SK-N-SH (cell line): ENCODE data around the gene ASXL2. TPM values are rescaled to one million over a fixed set of nuclear protein-coding genes. Genes with fewer than 3 reads are reported as not detected.
A peak's percentile ranks its signal among the peaks of the same experiment; 100 is the strongest.

Experiments
- CTCF ChIA-PET: fragments of 300-600, 350-600 bp; formaldehyde crosslinking; extraction: SDS; loops from one replicate; lab custom pipeline; 2021; lab: Yijun Ruan, JAX
- POLR2A ChIA-PET: fragments of 350-600 bp; sonication (Branson Sonifier 250); formaldehyde crosslinking; extraction: SDS; loops from one replicate; lab custom pipeline; 2020; ENCODE audit warnings: antibody characterized with exemption, inconsistent platforms; lab: Yijun Ruan, JAX
- DNase-seq: peaks from one replicate; pipeline ENCODE4 v3.0.0; 2012
- H2AFZ ChIP-seq: fragments of 200-600 bp; sonication (generic); 2 replicates; pipeline ENCODE4 v1.8.1; 2016; ENCODE audit warnings: antibody characterized with exemption, mild to moderate bottlenecking, low read depth
- H3F3A ChIP-seq: fragments of 200-600 bp; sonication (generic); replicated peaks from 2 replicates; pipeline ENCODE3; 2016; ENCODE audit warnings: antibody characterized with exemption, mild to moderate bottlenecking; ENCODE audit not compliant: insufficient read depth
- H3K27ac ChIP-seq, 2 experiments: fragments of 200-500 bp in 1 of 2; fragments of 200-600 bp in 1 of 2; sonication (Bioruptor generic) in 1 of 2; sonication (generic), shearing (Covaris generic) in 1 of 2; 2 replicates each; pipeline versions ENCODE4 v1.5.1 to v1.6.1; 2014 to 2016; ENCODE audit warnings: low read depth in 2 of 2, inconsistent platforms in 1 of 2, low read length in 1 of 2, mild to moderate bottlenecking in 1 of 2, mixed read lengths in 1 of 2
- H3K27me3 ChIP-seq: fragments of 200-600 bp; sonication (generic), shearing (Covaris generic); 2 replicates; pipeline ENCODE4 v1.6.1; 2016; ENCODE audit warnings: mixed run types; ENCODE audit not compliant: insufficient read depth
- H3K36me3 ChIP-seq, 2 experiments: fragments of 200-500 bp in 1 of 2; fragments of 200-600 bp in 1 of 2; sonication (Bioruptor generic) in 1 of 2; sonication (generic) in 1 of 2; replicated peaks in 1 of 2; 2 replicates each; pipeline versions ENCODE3 to v1.5.1; 2014 to 2016; ENCODE audit warnings: low read length in 1 of 2, mild to moderate bottlenecking in 1 of 2; ENCODE audit not compliant: insufficient read depth in 2 of 2, control insufficient read depth in 1 of 2
- H3K4me1 ChIP-seq, 2 experiments: fragments of 200-500 bp in 1 of 2; fragments of 200-600 bp in 1 of 2; sonication (Bioruptor generic) in 1 of 2; sonication (generic), shearing (Covaris generic) in 1 of 2; 2 replicates each; pipeline versions ENCODE4 v1.5.1 to v1.6.1; 2014 to 2016; ENCODE audit warnings: low read depth in 1 of 2, low read length in 1 of 2, mixed run types in 1 of 2; ENCODE audit not compliant: insufficient read depth in 2 of 2, control insufficient read depth in 1 of 2
- H3K4me2 ChIP-seq: fragments of 200-600 bp; sonication (generic), shearing (Covaris generic); 2 replicates; pipeline ENCODE4 v1.6.1; 2017; ENCODE audit warnings: mixed run types
- H3K4me3 ChIP-seq, 2 experiments: fragments of 200-500 bp in 1 of 2; fragments of 200-600 bp in 1 of 2; sonication (Bioruptor generic) in 1 of 2; sonication (generic), shearing (Covaris generic) in 1 of 2; 2 replicates each; pipeline versions ENCODE4 v1.5.1 to v1.8.1; 2014 to 2016; ENCODE audit warnings: low read depth in 2 of 2, inconsistent platforms in 1 of 2, low read length in 1 of 2, mild to moderate bottlenecking in 1 of 2, mixed read lengths in 1 of 2, moderate library complexity in 1 of 2
- H3K79me2 ChIP-seq: fragments of 200-600 bp; sonication (generic); 2 replicates; pipeline ENCODE4 v1.8.1; 2017; ENCODE audit warnings: mild to moderate bottlenecking; ENCODE audit not compliant: insufficient read depth
- H3K9ac ChIP-seq: fragments of 200-600 bp; sonication (generic); 2 replicates; pipeline ENCODE4 v1.6.1; 2017; ENCODE audit warnings: mixed run types
- H3K9me2 ChIP-seq: fragments of 200-600 bp; sonication (generic); 2 replicates; pipeline ENCODE4 v1.6.1; 2017; ENCODE audit warnings: mixed run types
- H3K9me3 ChIP-seq: fragments of 200-600 bp; sonication (generic); 2 replicates; pipeline ENCODE4 v1.6.1; 2017; ENCODE audit warnings: mixed run types, mild to moderate bottlenecking, moderate library complexity
- H4K20me1 ChIP-seq: fragments of 200-600 bp; sonication (generic); 2 replicates; pipeline ENCODE4 v1.6.1; 2017; ENCODE audit warnings: mild to moderate bottlenecking, mixed run types; ENCODE audit not compliant: insufficient read depth
- CTCF ChIP-seq: fragments of 200-600 bp; sonication (generic); IDR thresholded peaks from 2 replicates; pipeline ENCODE4 v1.6.1; 2017; ENCODE audit warnings: antibody characterized with exemption, mild to moderate bottlenecking, moderate library complexity
- ELF1 ChIP-seq: IDR thresholded peaks from 2 replicates; pipeline ENCODE4 v1.4.0; 2012
- EP300 ChIP-seq, 2 experiments: IDR thresholded peaks; 2 replicates each; pipeline versions ENCODE4 v1.4.0 to v1.6.1; 2012; ENCODE audit warnings: borderline replicate concordance in 1 of 2, low read depth in 1 of 2, low read length in 1 of 2
- EZH2phosphoT487 ChIP-seq: fragments of 200-600 bp; sonication (generic); IDR thresholded peaks from 2 replicates; pipeline ENCODE4 v1.6.1; 2017; ENCODE audit warnings: low read depth, mixed run types, mild to moderate bottlenecking, antibody characterized with exemption, moderate library complexity, borderline replicate concordance
- FOXJ3 ChIP-seq: sonication (generic); formaldehyde crosslinking; IDR thresholded peaks from 2 replicates; pipeline ENCODE4 v1.5.1; 2020; ENCODE audit warnings: mild to moderate bottlenecking, missing genetic modification reagents
- FOXM1 ChIP-seq: IDR thresholded peaks from 2 replicates; pipeline ENCODE4 v1.4.0; 2012; ENCODE audit warnings: low read depth, mild to moderate bottlenecking
- GATA2 ChIP-seq: sonication (generic); formaldehyde crosslinking; IDR thresholded peaks from 2 replicates; pipeline ENCODE4 v1.5.0; 2020; ENCODE audit warnings: mild to moderate bottlenecking, missing genetic modification reagents
- MAX ChIP-seq: IDR thresholded peaks from 2 replicates; pipeline ENCODE4 v1.4.0; 2012; ENCODE audit warnings: low read depth
- MEF2A ChIP-seq: IDR thresholded peaks from 2 replicates; pipeline ENCODE4 v1.4.0; 2012; ENCODE audit warnings: low read depth, borderline replicate concordance
- RAD21 ChIP-seq: IDR thresholded peaks from 2 replicates; pipeline ENCODE4 v1.6.1; 2012; ENCODE audit warnings: mild to moderate bottlenecking, low read length
- RCOR1 ChIP-seq: fragments of 150-350 bp; IDR thresholded peaks from 2 replicates; pipeline ENCODE4 v1.6.1; 2017; ENCODE audit warnings: antibody characterized with exemption, low read length
- REST ChIP-seq: IDR thresholded peaks from 2 replicates; pipeline ENCODE4 v1.6.1; 2012; ENCODE audit warnings: mild to moderate bottlenecking, low read depth, low read length, moderate library complexity
- RFX5 ChIP-seq: IDR thresholded peaks from 2 replicates; pipeline ENCODE4 v1.6.1; 2012; ENCODE audit warnings: mild to moderate bottlenecking, improper control_type of control experiment, low read length
- RXRA ChIP-seq: IDR thresholded peaks from 2 replicates; pipeline ENCODE4 v1.4.0; 2012; ENCODE audit warnings: low read depth, mild to moderate bottlenecking, borderline replicate concordance
- SIN3A ChIP-seq: IDR thresholded peaks from 2 replicates; pipeline ENCODE4 v1.6.1; 2012; ENCODE audit warnings: low read depth, mild to moderate bottlenecking, low read length, moderate library complexity, borderline replicate concordance
- SMC3 ChIP-seq: IDR thresholded peaks from 2 replicates; pipeline ENCODE4 v1.6.1; 2012; ENCODE audit warnings: low read depth, low read length, improper control_type of control experiment
- USF1 ChIP-seq: IDR thresholded peaks from 2 replicates; pipeline ENCODE4 v1.4.0; 2012; ENCODE audit warnings: low read depth, borderline replicate concordance
- YY1 ChIP-seq: IDR thresholded peaks from 2 replicates; pipeline ENCODE4 v1.4.0; 2012; ENCODE audit warnings: low read depth, mild to moderate bottlenecking
- WGBS: methylation state at CpG from one replicate; pipeline ENCODE4 v1.1.6; 2017; ENCODE audit warnings: low lambda C conversion rate; 5-methylcytosine and 5-hydroxymethylcytosine counted together
- polyA plus RNA-seq, 3 experiments: library from polyadenylated mRNA; depleted of rRNA; stranded (reverse); fragments of >200 nt; gene quantifications; 2 replicates each; pipeline ENCODE4 v1.2.3, GENCODE V29; 2012

The ASXL2 gene
- polyA plus RNA-seq, 1 of the 3 experiments (the other 2 are of a cell fraction) = 4.8 TPM

GRCh38 chr2:25853038-25853638 lies 25.1 kb downstream of the ASXL2 start:
- H3K9me2 ChIP-seq = no peaks in the 10 kb centered on the region
- peaks cover 60% of the 10 kb centered on the region for H4K20me1 ChIP-seq
- POLR2A ChIA-PET = interaction anchor here (1.8 kb wide), 1 partner anchor 26 kb away, joined by 7 read pairs; the partner anchor contains the start of gene ASXL2
- H3K9ac ChIP-seq = no peak overlapping the region
- no peak for TF ChIP-seq EP300 (IDR thresholded peaks at IDR 0.05; ENCODE audit: borderline replicate concordance in 1 of 2, low read depth in 1 of 2, low read length in 1 of 2)
- no peak for TF ChIP-seq MEF2A
- no peak for TF ChIP-seq MAX
- TF ChIP-seq SMC3 = no peak
- TF ChIP-seq GATA2 = no peak
- no peak for TF ChIP-seq ELF1
- TF ChIP-seq EZH2phosphoT487 = no peak
- TF ChIP-seq, all 33 proteins: peak for 0
- Histone ChIP-seq H3K4me2 (no peak overlapping the region), H2AFZ (no peak overlapping the region), H3K9me3 (no peaks in the 10 kb centered on the region), H3K4me3 (no peak overlapping the region), H3K36me3 (no peaks in the 10 kb centered on the region), H3K79me2 (peaks cover 73% of the 10 kb centered on the region), H3K27ac (no peak overlapping the region), H3K4me1 (peaks cover 4 to 10% of the 10 kb centered on the region in 2 experiments; a peak in 3 of 4 replicates), H3F3A (peaks cover 16% of the 10 kb centered on the region), H3K27me3 (no peaks in the 10 kb centered on the region)
- DNase-seq = no peak
- CTCF ChIA-PET = interaction anchor here (1.0 to 6.9 kb wide), 26 partner anchors 11 to 491 kb away, joined by 3 to 90 read pairs (median 8); partner anchors contain the start of gene ASXL2
- WGBS = 96% methylated on average over 5 of the region's 5 CpGs

- Histone ChIP-seq H3K9me3 (no peaks in the 10 kb centered on the region), H3K79me2 (peaks cover 70% of the 10 kb centered on the region), H3K9ac (no peak overlapping the region), H3K27ac (peak overlapping the region in 1 of 2 experiments; percentile 33; a peak in 2 of 4 replicates), H3K4me1 (peaks cover 4 to 10% of the 10 kb centered on the region in 2 experiments; a peak in 3 of 4 replicates), H3K36me3 (no peaks in the 10 kb centered on the region), H3F3A (peaks cover 16% of the 10 kb centered on the region), H3K27me3 (no peaks in the 10 kb centered on the region), H2AFZ (no peak overlapping the region), H4K20me1 (peaks cover 48% of the 10 kb centered on the region), H3K4me3 (no peak overlapping the region), H3K4me2 (peak overlapping the region; percentile 30; the same call in 1 of the 2 replicates), H3K9me2 (no peaks in the 10 kb centered on the region)
- ChIA-PET POLR2A (interaction anchor here (0.8 kb wide), 1 partner anchor 158 kb away, joined by 3 read pairs; no protein-coding TSS in a partner anchor), CTCF (interaction anchor here (0.6 to 6.9 kb wide), 52 partner anchors 12 to 1399 kb away, joined by 3 to 90 read pairs (median 4); partner anchors contain the start of genes ASXL2 and KIF3C)
- 54% methylated on average over 11 of the region's 11 CpGs for WGBS
- DNase-seq = peak; percentile 63
- TF ChIP-seq YY1 (no peak), RFX5 (no peak), USF1 (no peak), EZH2phosphoT487 (no peak), CTCF (peak; percentile 94), MAX (no peak), EP300 (IDR thresholded peaks at IDR 0.05; ENCODE audit: borderline replicate concordance in 1 of 2, low read depth in 1 of 2, low read length in 1 of 2) (no peak), RAD21 (peak; percentile 83), FOXJ3 (CRISPR knock-in tag) (no peak), RCOR1 (peak; percentile 55; the same call in 1 of the 2 replicates), REST (no peak), ELF1 (no peak), FOXM1 (no peak), RXRA (no peak), SIN3A (no peak)
Measured at GRCh38 chr2:25851740-25852503, 26.4 kb downstream of the ASXL2 start.
